ENCODE results near the gene IL12B. TPM values are rescaled to one million over a fixed set of nuclear protein-coding genes. Genes with fewer than 3 reads are reported as not detected.

Gene IL12B
- total and polyA plus RNA-seq, 9 donors, result not detected

GRCh38 chr5:159331093-159331973 lies 1.0 kb upstream of the IL12B start:
- no peaks in the 10 kb centered on the region for H3K36me3 ChIP-seq
- intact Hi-C loops (cut with DNase I), result no loop called here
- peaks cover 5% of the 10 kb centered on the region for H3K4me1 ChIP-seq (ENCODE audit: insufficient read depth)
- no peaks in the 10 kb centered on the region for H3K9me3 ChIP-seq
- no peaks in the 10 kb centered on the region for H3K27me3 ChIP-seq
- peak; percentile 28 to 76 (median 47) for DNase-seq
- WGBS, 3 donors, result 4 to 7% (median 5%) methylated on average over 45 to 50 of the region's 50 CpGs
- TF ChIP-seq POLR2A (IDR thresholded peaks at IDR 0.05), result no peak
- TF ChIP-seq CTCF (IDR thresholded peaks at IDR 0.05), result peak in 2 of 3 donors; percentile 36 to 46
- H3K4me3 ChIP-seq, result peak overlapping the region; percentile 26
- no peak overlapping the region for H3K27ac ChIP-seq

- intact Hi-C loops (cut with DNase I), result no loop called here
- no peak overlapping the region for H3K4me3 ChIP-seq
- H3K4me1 ChIP-seq (ENCODE audit: insufficient read depth), result no peaks in the 10 kb centered on the region
- no peaks in the 10 kb centered on the region for H3K36me3 ChIP-seq
- no peaks in the 10 kb centered on the region for H3K27me3 ChIP-seq
- H3K9me3 ChIP-seq, result no peaks in the 10 kb centered on the region
- H3K27ac ChIP-seq, result no peak overlapping the region
- 42 to 61% (median 58%) methylated on average over 4 of the region's 4 CpGs for WGBS, 3 donors
- TF ChIP-seq POLR2A (IDR thresholded peaks at IDR 0.05), result no peak
- TF ChIP-seq CTCF (IDR thresholded peaks at IDR 0.05), result no peak
- TF ChIP-seq EP300 (IDR thresholded peaks at IDR 0.05), result no peak
- no peak for DNase-seq
Observed at GRCh38 chr5:159324986-159325385, 5.3 kb downstream of the IL12B start.

GRCh38 chr5:159324102-159324755 lies 6.1 kb downstream of the IL12B start:
- Histone ChIP-seq H3K27ac (no peak overlapping the region), H3K36me3 (no peaks in the 10 kb centered on the region), H3K4me1 (ENCODE audit: insufficient read depth) (no peaks in the 10 kb centered on the region), H3K9me3 (no peaks in the 10 kb centered on the region), H3K27me3 (no peaks in the 10 kb centered on the region), H3K4me3 (no peak overlapping the region)
- no peak for TF ChIP-seq POLR2A (IDR thresholded peaks at IDR 0.05)
- no peak for TF ChIP-seq CTCF (IDR thresholded peaks at IDR 0.05)
- no peak for TF ChIP-seq EP300 (IDR thresholded peaks at IDR 0.05)
- DNase-seq, result no peak
- intact Hi-C loops (cut with DNase I), result no loop called here
- WGBS, 3 donors, result 91 to 93% (median 92%) methylated on average over 3 of the region's 3 CpGs

GRCh38 chr5:159322180-159322579 lies 8.1 kb downstream of the IL12B start:
- Histone ChIP-seq H3K4me1 (ENCODE audit: insufficient read depth) (no peaks in the 10 kb centered on the region), H3K4me3 (no peak overlapping the region), H3K27ac (no peak overlapping the region), H3K27me3 (no peaks in the 10 kb centered on the region), H3K9me3 (no peaks in the 10 kb centered on the region), H3K36me3 (no peaks in the 10 kb centered on the region)
- WGBS, 3 donors, result 83 to 85% (median 85%) methylated on average over 6 of the region's 6 CpGs
- TF ChIP-seq CTCF (IDR thresholded peaks at IDR 0.05) (no peak), POLR2A (IDR thresholded peaks at IDR 0.05) (no peak), EP300 (IDR thresholded peaks at IDR 0.05) (no peak)
- DNase-seq, result no peak
- intact Hi-C loops (cut with DNase I), result no loop called here
